A549 (cell line): ENCODE measurements around the gene MCM5.

ENCODE experiments used
- CEBPB ChIP-seq, 2 experiments: fragments of >200 bp in 1 of 2; sonication (Bioruptor Twin) in 1 of 2; formaldehyde crosslinking in 1 of 2; IDR thresholded peaks; 2 replicates each; pipeline ENCODE4 v1.6.1; 2012 to 2016
- EP300 ChIP-seq, 2 experiments: fragments of >200 bp; sonication (Bioruptor Twin); formaldehyde crosslinking; IDR thresholded peaks; 2 replicates in 1 of 2; 3 replicates in 1 of 2; pipeline ENCODE4 v1.6.1; 2016 to 2017
- JUN ChIP-seq, 2 experiments: fragments of >200 bp; sonication (Bioruptor Twin); formaldehyde crosslinking; IDR thresholded peaks; 2 replicates in 1 of 2; 3 replicates in 1 of 2; pipeline ENCODE4 v1.6.1; 2016 to 2017
- KDM1A ChIP-seq: fragments of 200-600 bp; sonication (generic); IDR thresholded peaks from 2 replicates; pipeline ENCODE4 v1.6.1; 2016; ENCODE audit warnings: low read depth, mild to moderate bottlenecking
- MYC ChIP-seq: IDR thresholded peaks from 2 replicates; pipeline ENCODE4 v1.6.1; 2012; ENCODE audit warnings: mild to moderate bottlenecking, inconsistent platforms, low read length, improper control_type of control experiment, borderline replicate concordance
- NR3C1 ChIP-seq: fragments of >200 bp; sonication (Bioruptor Twin); formaldehyde crosslinking; IDR thresholded peaks from 3 replicates; pipeline ENCODE4 v1.6.1; 2017
- POLR2A ChIP-seq: IDR thresholded peaks from 2 replicates; pipeline ENCODE4 v1.6.1; 2012; ENCODE audit warnings: mild to moderate bottlenecking, low read length
- RARB ChIP-seq: fragments of 250-450 bp; sonication (Bioruptor Pico); IDR thresholded peaks from 2 replicates; pipeline ENCODE4 v1.8.0; 2021; ENCODE audit warnings: mild to moderate bottlenecking, moderate library complexity
- RCOR1 ChIP-seq: fragments of 150-350 bp; IDR thresholded peaks from 2 replicates; pipeline ENCODE4 v1.6.1; 2014; ENCODE audit warnings: antibody characterized with exemption, low read length, low read depth
- ZC3H11A ChIP-seq: fragments of 450-650 bp; IDR thresholded peaks from 2 replicates; pipeline ENCODE4 v1.6.1; 2014; ENCODE audit warnings: antibody characterized with exemption, mild to moderate bottlenecking
- TF ChIP-seq, protein P1 (sequence below): fragments of >200 bp; sonication (Bioruptor Twin); formaldehyde crosslinking; IDR thresholded peaks from 3 replicates; pipeline ENCODE4 v1.5.1; 2016
- TF ChIP-seq, protein P2 (sequence below): fragments of 200-600 bp; sonication (generic); IDR thresholded peaks from 2 replicates; pipeline ENCODE4 v1.6.1; 2016; ENCODE audit warnings: antibody characterized with exemption, mild to moderate bottlenecking, moderate library complexity
- TF ChIP-seq, protein P3 (sequence below): fragments of 450-650 bp; IDR thresholded peaks from 2 replicates; pipeline ENCODE4 v1.6.1; 2014; ENCODE audit warnings: antibody characterized with exemption
- TF ChIP-seq, protein P4 (sequence below): IDR thresholded peaks from 2 replicates; pipeline ENCODE4 v1.6.1; 2012

DNA sequence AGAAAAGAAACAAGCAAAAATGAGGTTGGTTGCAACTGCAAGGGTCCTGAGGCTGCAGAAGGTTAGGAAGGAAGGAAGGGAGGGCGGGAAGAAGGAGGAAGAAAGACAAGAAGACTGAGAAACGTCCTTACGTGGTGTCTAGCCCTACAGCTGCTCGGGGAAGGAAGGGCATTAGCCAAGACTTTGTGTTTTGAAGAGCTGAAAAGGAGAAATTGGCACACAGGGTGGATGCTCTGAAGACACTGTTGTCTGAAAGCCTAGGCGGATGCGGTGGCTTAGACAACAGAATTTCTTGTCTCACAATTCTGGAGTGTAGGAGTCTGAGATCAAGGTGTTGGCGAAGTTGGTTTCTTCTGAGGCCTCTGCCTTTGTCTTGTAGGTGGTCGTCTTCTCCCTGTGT, 60.7 kb downstream of the MCM5 start:
- TF ChIP-seq, protein P1, sequence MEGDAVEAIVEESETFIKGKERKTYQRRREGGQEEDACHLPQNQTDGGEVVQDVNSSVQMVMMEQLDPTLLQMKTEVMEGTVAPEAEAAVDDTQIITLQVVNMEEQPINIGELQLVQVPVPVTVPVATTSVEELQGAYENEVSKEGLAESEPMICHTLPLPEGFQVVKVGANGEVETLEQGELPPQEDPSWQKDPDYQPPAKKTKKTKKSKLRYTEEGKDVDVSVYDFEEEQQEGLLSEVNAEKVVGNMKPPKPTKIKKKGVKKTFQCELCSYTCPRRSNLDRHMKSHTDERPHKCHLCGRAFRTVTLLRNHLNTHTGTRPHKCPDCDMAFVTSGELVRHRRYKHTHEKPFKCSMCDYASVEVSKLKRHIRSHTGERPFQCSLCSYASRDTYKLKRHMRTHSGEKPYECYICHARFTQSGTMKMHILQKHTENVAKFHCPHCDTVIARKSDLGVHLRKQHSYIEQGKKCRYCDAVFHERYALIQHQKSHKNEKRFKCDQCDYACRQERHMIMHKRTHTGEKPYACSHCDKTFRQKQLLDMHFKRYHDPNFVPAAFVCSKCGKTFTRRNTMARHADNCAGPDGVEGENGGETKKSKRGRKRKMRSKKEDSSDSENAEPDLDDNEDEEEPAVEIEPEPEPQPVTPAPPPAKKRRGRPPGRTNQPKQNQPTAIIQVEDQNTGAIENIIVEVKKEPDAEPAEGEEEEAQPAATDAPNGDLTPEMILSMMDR, result no peak
- TF ChIP-seq, protein P2, sequence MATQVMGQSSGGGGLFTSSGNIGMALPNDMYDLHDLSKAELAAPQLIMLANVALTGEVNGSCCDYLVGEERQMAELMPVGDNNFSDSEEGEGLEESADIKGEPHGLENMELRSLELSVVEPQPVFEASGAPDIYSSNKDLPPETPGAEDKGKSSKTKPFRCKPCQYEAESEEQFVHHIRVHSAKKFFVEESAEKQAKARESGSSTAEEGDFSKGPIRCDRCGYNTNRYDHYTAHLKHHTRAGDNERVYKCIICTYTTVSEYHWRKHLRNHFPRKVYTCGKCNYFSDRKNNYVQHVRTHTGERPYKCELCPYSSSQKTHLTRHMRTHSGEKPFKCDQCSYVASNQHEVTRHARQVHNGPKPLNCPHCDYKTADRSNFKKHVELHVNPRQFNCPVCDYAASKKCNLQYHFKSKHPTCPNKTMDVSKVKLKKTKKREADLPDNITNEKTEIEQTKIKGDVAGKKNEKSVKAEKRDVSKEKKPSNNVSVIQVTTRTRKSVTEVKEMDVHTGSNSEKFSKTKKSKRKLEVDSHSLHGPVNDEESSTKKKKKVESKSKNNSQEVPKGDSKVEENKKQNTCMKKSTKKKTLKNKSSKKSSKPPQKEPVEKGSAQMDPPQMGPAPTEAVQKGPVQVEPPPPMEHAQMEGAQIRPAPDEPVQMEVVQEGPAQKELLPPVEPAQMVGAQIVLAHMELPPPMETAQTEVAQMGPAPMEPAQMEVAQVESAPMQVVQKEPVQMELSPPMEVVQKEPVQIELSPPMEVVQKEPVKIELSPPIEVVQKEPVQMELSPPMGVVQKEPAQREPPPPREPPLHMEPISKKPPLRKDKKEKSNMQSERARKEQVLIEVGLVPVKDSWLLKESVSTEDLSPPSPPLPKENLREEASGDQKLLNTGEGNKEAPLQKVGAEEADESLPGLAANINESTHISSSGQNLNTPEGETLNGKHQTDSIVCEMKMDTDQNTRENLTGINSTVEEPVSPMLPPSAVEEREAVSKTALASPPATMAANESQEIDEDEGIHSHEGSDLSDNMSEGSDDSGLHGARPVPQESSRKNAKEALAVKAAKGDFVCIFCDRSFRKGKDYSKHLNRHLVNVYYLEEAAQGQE, result no peak
- TF ChIP-seq RCOR1, result no peak
- TF ChIP-seq RARB (CRISPR knock-in tag), result no peak
- no peak for TF ChIP-seq POLR2A
- no peak for TF ChIP-seq CEBPB (IDR thresholded peaks at IDR 0.05)
- TF ChIP-seq MYC, result no peak
- no peak for TF ChIP-seq NR3C1
- no peak for TF ChIP-seq JUN (IDR thresholded peaks at IDR 0.05)
- no peak for TF ChIP-seq KDM1A
- TF ChIP-seq EP300 (IDR thresholded peaks at IDR 0.05), result no peak
- TF ChIP-seq, protein P3, sequence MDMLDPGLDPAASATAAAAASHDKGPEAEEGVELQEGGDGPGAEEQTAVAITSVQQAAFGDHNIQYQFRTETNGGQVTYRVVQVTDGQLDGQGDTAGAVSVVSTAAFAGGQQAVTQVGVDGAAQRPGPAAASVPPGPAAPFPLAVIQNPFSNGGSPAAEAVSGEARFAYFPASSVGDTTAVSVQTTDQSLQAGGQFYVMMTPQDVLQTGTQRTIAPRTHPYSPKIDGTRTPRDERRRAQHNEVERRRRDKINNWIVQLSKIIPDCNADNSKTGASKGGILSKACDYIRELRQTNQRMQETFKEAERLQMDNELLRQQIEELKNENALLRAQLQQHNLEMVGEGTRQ, result no peak
- TF ChIP-seq ZC3H11A, result no peak
- TF ChIP-seq, protein P4, sequence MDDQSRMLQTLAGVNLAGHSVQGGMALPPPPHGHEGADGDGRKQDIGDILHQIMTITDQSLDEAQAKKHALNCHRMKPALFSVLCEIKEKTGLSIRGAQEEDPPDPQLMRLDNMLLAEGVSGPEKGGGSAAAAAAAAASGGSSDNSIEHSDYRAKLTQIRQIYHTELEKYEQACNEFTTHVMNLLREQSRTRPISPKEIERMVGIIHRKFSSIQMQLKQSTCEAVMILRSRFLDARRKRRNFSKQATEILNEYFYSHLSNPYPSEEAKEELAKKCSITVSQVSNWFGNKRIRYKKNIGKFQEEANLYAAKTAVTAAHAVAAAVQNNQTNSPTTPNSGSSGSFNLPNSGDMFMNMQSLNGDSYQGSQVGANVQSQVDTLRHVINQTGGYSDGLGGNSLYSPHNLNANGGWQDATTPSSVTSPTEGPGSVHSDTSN, result no peak
